Adrenal gland (tissue), 5 donors: ENCODE measurements around the gene RPL38.

Source experiments
- CTCF ChIP-seq, 6 experiments: fragments of 450-650 bp in 4 of 6; fragments of 200-600 bp in 2 of 6; sonication (generic) in 1 of 6; IDR thresholded peaks; 1 replicate in 5 of 6; 2 replicates in 1 of 6; pipeline versions ENCODE4 v1.5.1 to v1.8.0; 2016 to 2021; ENCODE audit warnings: antibody characterized with exemption in 6 of 6, mild to moderate bottlenecking in 2 of 6, moderate library complexity in 1 of 6
- POLR2A ChIP-seq, 2 donors: fragments of 450-650 bp; IDR thresholded peaks; one replicate each; pipeline ENCODE4 v1.6.1; 2017; ENCODE audit warnings: antibody characterized with exemption in 2 of 2, mild to moderate bottlenecking in 2 of 2, moderate library complexity in 1 of 2
- donor health status: DM: no; HTN: no; CAD: no.

- TF ChIP-seq CTCF (IDR thresholded peaks at IDR 0.05) (no peak), POLR2A (IDR thresholded peaks at IDR 0.05) (peak in 1 of 2 donors; percentile 28)
Measured at GRCh38 chr17:74211141-74211911, 7.8 kb downstream of the RPL38 start.
